GM18499 (cell line): ENCODE results near the gene UMAD1.

Source experiments
- ATAC-seq: cut with Tn5 transposase; IDR thresholded peaks from one replicate; pipeline ENCODE4 v1.9.1; 2021; ENCODE audit warnings: moderate number of reproducible peaks; ENCODE audit not compliant: insufficient read depth, unreplicated experiment

Gene UMAD1

GRCh38 chr7:7867846-7868571 is 227.5 kb downstream of the UMAD1 start:
- ATAC-seq, result no peak

- ATAC-seq, result no peak
These were observed 228.0 kb downstream of the UMAD1 start for GRCh38 chr7:7868572-7868899.

GRCh38 chr7:7869036-7869435 is 228.5 kb downstream of the UMAD1 start:
- no peak for ATAC-seq

GRCh38 chr7:7869651-7870050 is 229.1 kb downstream of the UMAD1 start:
- ATAC-seq, result no peak

- ATAC-seq, result no peak
These were observed 230.0 kb downstream of the UMAD1 start for GRCh38 chr7:7870555-7870954.

GRCh38 chr7:7876419-7876818 is 235.9 kb downstream of the UMAD1 start:
- ATAC-seq, result no peak

GRCh38 chr7:7881581-7881980 is 241.0 kb downstream of the UMAD1 start:
- no peak for ATAC-seq

- no peak for ATAC-seq
These were observed 242.3 kb downstream of the UMAD1 start for GRCh38 chr7:7882888-7883287.

- no peak for ATAC-seq
These were observed 242.8 kb downstream of the UMAD1 start for GRCh38 chr7:7883394-7883793.

- ATAC-seq, result no peak
These were observed 244.3 kb downstream of the UMAD1 start for GRCh38 chr7:7884855-7885254.

GRCh38 chr7:7889791-7890568 is 249.4 kb downstream of the UMAD1 start:
- no peak for ATAC-seq

GRCh38 chr7:7895004-7895650 is 254.6 kb downstream of the UMAD1 start:
- ATAC-seq, result no peak

- ATAC-seq, result no peak
These were observed 255.2 kb downstream of the UMAD1 start for GRCh38 chr7:7895754-7896153.

GRCh38 chr7:7897509-7897908 is 257.0 kb downstream of the UMAD1 start:
- no peak for ATAC-seq

- ATAC-seq, result no peak
These were observed 257.5 kb downstream of the UMAD1 start for GRCh38 chr7:7897949-7898515.

- ATAC-seq, result no peak
These were observed 262.3 kb downstream of the UMAD1 start for GRCh38 chr7:7902845-7903244.

GRCh38 chr7:7907306-7907705 is 266.8 kb downstream of the UMAD1 start:
- no peak for ATAC-seq

- no peak for ATAC-seq
These were observed 268.1 kb downstream of the UMAD1 start for GRCh38 chr7:7908622-7909145.

GRCh38 chr7:7909376-7909775 is 268.8 kb downstream of the UMAD1 start:
- ATAC-seq, result no peak

- ATAC-seq, result no peak
These were observed 271.0 kb downstream of the UMAD1 start for GRCh38 chr7:7911369-7912123.
